ENCODE data around the gene PIK3R2. TPM values are rescaled to one million over a fixed set of nuclear protein-coding genes. Genes with fewer than 3 reads are reported as not detected.

The PIK3R2 gene
- total RNA-seq, 1 experiment from 2014 or later: 37.6 TPM

DNA sequence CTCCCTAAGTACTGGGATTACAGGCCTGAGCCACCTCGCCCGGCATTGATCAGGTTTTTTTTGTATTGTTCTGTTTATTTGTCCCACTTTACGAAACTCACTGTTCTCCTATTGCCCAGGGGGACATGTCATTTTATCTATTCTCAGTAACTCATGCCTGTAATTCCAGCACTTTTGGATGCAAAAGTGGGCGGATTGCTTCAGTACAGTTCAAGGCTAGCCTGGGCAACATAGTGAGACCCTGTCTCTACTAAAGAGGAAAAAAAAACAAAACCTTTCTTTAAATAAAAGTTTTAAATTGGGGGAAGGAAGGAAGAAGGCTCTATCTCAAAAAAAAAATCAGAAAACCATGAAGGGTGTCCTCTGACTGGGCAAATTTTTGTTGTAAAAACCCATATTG lies 37.3 kb downstream of the PIK3R2 start:
- ChIA-PET POLR2A (no interaction called here), CTCF (interaction anchor here (0.6 to 0.7 kb wide), 2 partner anchors 77 to 82 kb away, joined by 5 to 8 read pairs; no protein-coding TSS in a partner anchor)
- in situ Hi-C loops (cut with HindIII; ENCODE audit: low pct_unique_long_range_greater_than_20kb, low sequenced_read_pairs): no loop called here
- DNase-seq (ENCODE audit: low read depth, low spot score): no peak
- BruUV-seq (replicated peaks): no TSS peak
- peaks cover 7% of the 10 kb centered on the region for H3K4me1 ChIP-seq (ENCODE audit: control insufficient read depth, insufficient read depth, low read length)
- ATAC-seq: no peak
- intact Hi-C loops (cut with micrococcal nuclease; ENCODE audit: unreplicated experiment): no loop called here
- H3K4me3 ChIP-seq (ENCODE audit: low read depth in 2 of 2, low read length in 2 of 2): no peak overlapping the region
- no peaks in the 10 kb centered on the region for H3K9me3 ChIP-seq (ENCODE audit: control insufficient read depth, insufficient read depth, low read depth, low read length)
- no peak overlapping the region for H3K27ac ChIP-seq (ENCODE audit: low read length)
- H3K36me3 ChIP-seq (ENCODE audit: control insufficient read depth, insufficient read depth, low read length): no peaks in the 10 kb centered on the region; the same call in 1 of the 2 replicates
- no peaks in the 10 kb centered on the region for H3K27me3 ChIP-seq (ENCODE audit: control insufficient read depth, insufficient read depth, low read length)
- TF ChIP-seq REST (IDR thresholded peaks at IDR 0.05; ENCODE audit: insufficient read depth in 1 of 2, low read depth in 2 of 2, low read length in 1 of 2) (no peak), SIN3A (IDR thresholded peaks at IDR 0.05; ENCODE audit: borderline replicate concordance, insufficient read depth, low read depth, low read length) (no peak), POLR2AphosphoS5 (IDR thresholded peaks at IDR 0.05; ENCODE audit: low read depth, low read length) (no peak), TCF7L2 (IDR thresholded peaks at IDR 0.05; ENCODE audit: low read depth, low read length) (no peak)
- TF ChIP-seq, protein P1, sequence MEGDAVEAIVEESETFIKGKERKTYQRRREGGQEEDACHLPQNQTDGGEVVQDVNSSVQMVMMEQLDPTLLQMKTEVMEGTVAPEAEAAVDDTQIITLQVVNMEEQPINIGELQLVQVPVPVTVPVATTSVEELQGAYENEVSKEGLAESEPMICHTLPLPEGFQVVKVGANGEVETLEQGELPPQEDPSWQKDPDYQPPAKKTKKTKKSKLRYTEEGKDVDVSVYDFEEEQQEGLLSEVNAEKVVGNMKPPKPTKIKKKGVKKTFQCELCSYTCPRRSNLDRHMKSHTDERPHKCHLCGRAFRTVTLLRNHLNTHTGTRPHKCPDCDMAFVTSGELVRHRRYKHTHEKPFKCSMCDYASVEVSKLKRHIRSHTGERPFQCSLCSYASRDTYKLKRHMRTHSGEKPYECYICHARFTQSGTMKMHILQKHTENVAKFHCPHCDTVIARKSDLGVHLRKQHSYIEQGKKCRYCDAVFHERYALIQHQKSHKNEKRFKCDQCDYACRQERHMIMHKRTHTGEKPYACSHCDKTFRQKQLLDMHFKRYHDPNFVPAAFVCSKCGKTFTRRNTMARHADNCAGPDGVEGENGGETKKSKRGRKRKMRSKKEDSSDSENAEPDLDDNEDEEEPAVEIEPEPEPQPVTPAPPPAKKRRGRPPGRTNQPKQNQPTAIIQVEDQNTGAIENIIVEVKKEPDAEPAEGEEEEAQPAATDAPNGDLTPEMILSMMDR (IDR thresholded peaks at IDR 0.05): no peak

- BruUV-seq (replicated peaks): no TSS peak
- ATAC-seq: no peak
- H3K36me3 ChIP-seq (ENCODE audit: control insufficient read depth, insufficient read depth, low read length): no peaks in the 10 kb centered on the region; the same call in 1 of the 2 replicates
- intact Hi-C loops (cut with micrococcal nuclease; ENCODE audit: unreplicated experiment) (no loop called here), in situ Hi-C loops (cut with HindIII; ENCODE audit: low pct_unique_long_range_greater_than_20kb, low sequenced_read_pairs) (no loop called here)
- no peak for DNase-seq (ENCODE audit: low read depth, low spot score)
- no peaks in the 10 kb centered on the region for H3K27me3 ChIP-seq (ENCODE audit: control insufficient read depth, insufficient read depth, low read length)
- H3K4me3 ChIP-seq (ENCODE audit: low read depth in 2 of 2, low read length in 2 of 2): peak overlapping the region; percentile 43 to 61
- CTCF ChIA-PET: interaction anchor here (0.6 to 1.7 kb wide), 2 partner anchors 55 to 60 kb away, joined by 3 to 10 read pairs; no protein-coding TSS in a partner anchor
- no peaks in the 10 kb centered on the region for H3K9me3 ChIP-seq (ENCODE audit: control insufficient read depth, insufficient read depth, low read depth, low read length)
- peak overlapping the region; percentile 86 for H3K27ac ChIP-seq (ENCODE audit: low read length)
- H3K4me1 ChIP-seq (ENCODE audit: control insufficient read depth, insufficient read depth, low read length): peaks cover 7% of the 10 kb centered on the region
- POLR2A ChIA-PET: no interaction called here
- TF ChIP-seq, protein P1 (IDR thresholded peaks at IDR 0.05): no peak
- TF ChIP-seq TCF7L2 (IDR thresholded peaks at IDR 0.05; ENCODE audit: low read depth, low read length) (no peak), REST (IDR thresholded peaks at IDR 0.05; ENCODE audit: insufficient read depth in 1 of 2, low read depth in 2 of 2, low read length in 1 of 2) (no peak), POLR2AphosphoS5 (IDR thresholded peaks at IDR 0.05; ENCODE audit: low read depth, low read length) (no peak), SIN3A (IDR thresholded peaks at IDR 0.05; ENCODE audit: borderline replicate concordance, insufficient read depth, low read depth, low read length) (no peak)
Measured at GRCh38 chr19:18191640-18192062, 38.7 kb downstream of the PIK3R2 start.

Measured in Panc1 (cell line).